HEK293 (cell line): ENCODE data around the gene EPHA2.
A peak's percentile ranks its signal among the peaks of the same experiment; 100 is the strongest.

ENCODE experiments used
- CTCF ChIA-PET: fragments of 350-600 bp; formaldehyde crosslinking; extraction: SDS; loops from one replicate; lab custom pipeline; 2021; ENCODE audit warnings: antibody characterized with exemption; lab: Yijun Ruan, JAX
- POLR2A ChIA-PET: fragments of 300-600 bp; formaldehyde crosslinking; extraction: SDS; loops from one replicate; lab custom pipeline; 2020; ENCODE audit warnings: antibody characterized with exemption, inconsistent platforms; lab: Yijun Ruan, JAX
- H3K27ac ChIP-seq: fragments of 200-500 bp; sonication (Bioruptor generic); 2 replicates; pipeline ENCODE4 v1.5.1; 2014; ENCODE audit warnings: low read depth, low read length, control low read depth, inconsistent platforms; ENCODE audit errors: extremely low read depth
- H3K36me3 ChIP-seq, 2 experiments: fragments of 200-500 bp in 1 of 2; sonication (Bioruptor generic) in 1 of 2; 1 replicate in 1 of 2; 2 replicates in 1 of 2; pipeline ENCODE4 v1.5.1; 2014 to 2017; ENCODE audit warnings: inconsistent platforms in 2 of 2, low read length in 2 of 2; ENCODE audit not compliant: control insufficient read depth in 2 of 2, insufficient read depth in 1 of 2
- H3K4me1 ChIP-seq: fragments of 200-500 bp; sonication (Bioruptor generic); 2 replicates; pipeline ENCODE4 v1.5.1; 2014; ENCODE audit warnings: mild to moderate bottlenecking, low read length, inconsistent platforms; ENCODE audit not compliant: control insufficient read depth, insufficient read depth
- H3K4me3 ChIP-seq: 2 replicates; pipeline ENCODE4 v1.5.1; 2011; ENCODE audit warnings: low read depth, mild to moderate bottlenecking, control low read depth, low read length, moderate library complexity
- H3K9me3 ChIP-seq: fragments of 200-500 bp; sonication (Bioruptor generic); 2 replicates; pipeline ENCODE4 v1.5.1; 2014; ENCODE audit warnings: low read depth, low read length, inconsistent platforms; ENCODE audit not compliant: control insufficient read depth, insufficient read depth
- BCL11B ChIP-seq: fragments of 450-650 bp; formaldehyde crosslinking; IDR thresholded peaks from 2 replicates; pipeline ENCODE4 v1.5.1; 2016; ENCODE audit warnings: low read depth, missing biosample characterization, missing genetic modification characterization
- HOXA7 ChIP-seq: sonication (generic); formaldehyde crosslinking; IDR thresholded peaks from 2 replicates; pipeline ENCODE4 v1.8.1; 2022; ENCODE audit warnings: missing genetic modification reagents, borderline replicate concordance
- MEIS1 ChIP-seq: sonication (generic); formaldehyde crosslinking; IDR thresholded peaks from 2 replicates; pipeline ENCODE4 v1.8.1; 2022; ENCODE audit warnings: missing genetic modification reagents, mild to moderate bottlenecking, borderline replicate concordance
- MYNN ChIP-seq: fragments of 450-650 bp; formaldehyde crosslinking; IDR thresholded peaks from 2 replicates; pipeline ENCODE4 v1.5.1; 2016; ENCODE audit warnings: missing biosample characterization, missing genetic modification characterization, borderline replicate concordance
- PRDM1 ChIP-seq: fragments of 450-650 bp; formaldehyde crosslinking; IDR thresholded peaks from 2 replicates; pipeline ENCODE4; 2016; ENCODE audit warnings: missing biosample characterization, missing genetic modification characterization
- SALL2 ChIP-seq: fragments of 450-650 bp; formaldehyde crosslinking; IDR thresholded peaks from 2 replicates; pipeline ENCODE4 v1.5.0; 2017; ENCODE audit warnings: missing biosample characterization, mild to moderate bottlenecking, missing genetic modification characterization, borderline replicate concordance
- ZEB2 ChIP-seq: fragments of 450-650 bp; formaldehyde crosslinking; IDR thresholded peaks from 2 replicates; pipeline ENCODE4 v1.5.1; 2016; ENCODE audit warnings: missing biosample characterization, missing genetic modification characterization
- ZFHX2 ChIP-seq: fragments of 450-650 bp; formaldehyde crosslinking; conservative IDR thresholded peaks from 2 replicates; pipeline ENCODE4 v1.5.1; 2016; ENCODE audit warnings: missing biosample characterization, missing genetic modification characterization
- ZIC2 ChIP-seq: fragments of 450-650 bp; formaldehyde crosslinking; IDR thresholded peaks from 2 replicates; pipeline ENCODE4 v1.5.1; 2016; ENCODE audit warnings: missing biosample characterization, missing genetic modification characterization
- ZNF121 ChIP-seq: fragments of 450-650 bp; formaldehyde crosslinking; IDR thresholded peaks from 2 replicates; pipeline ENCODE4 v1.5.1; 2016; ENCODE audit warnings: missing biosample characterization, missing genetic modification characterization
- ZNF146 ChIP-seq: fragments of 450-650 bp; formaldehyde crosslinking; IDR thresholded peaks from 2 replicates; pipeline ENCODE4 v1.5.1; 2016; ENCODE audit warnings: missing biosample characterization, missing genetic modification characterization
- ZNF239 ChIP-seq: fragments of 450-650 bp; formaldehyde crosslinking; IDR thresholded peaks from 2 replicates; pipeline ENCODE4 v1.5.1; 2016; ENCODE audit warnings: missing biosample characterization, missing genetic modification characterization
- ZNF302 ChIP-seq: fragments of 450-650 bp; formaldehyde crosslinking; IDR thresholded peaks from 2 replicates; pipeline ENCODE4 v1.5.1; 2016; ENCODE audit warnings: missing biosample characterization, missing genetic modification characterization, low read depth
- ZNF366 ChIP-seq: fragments of 450-650 bp; formaldehyde crosslinking; conservative IDR thresholded peaks from 2 replicates; pipeline ENCODE4 v1.5.1; 2016; ENCODE audit warnings: missing biosample characterization, missing genetic modification characterization
- ZNF404 ChIP-seq: fragments of 450-650 bp; formaldehyde crosslinking; IDR thresholded peaks from 2 replicates; pipeline ENCODE4 v1.5.1; 2017; ENCODE audit warnings: missing biosample characterization, missing genetic modification characterization
- ZNF449 ChIP-seq: fragments of 450-650 bp; formaldehyde crosslinking; IDR thresholded peaks from 2 replicates; pipeline ENCODE4 v1.5.1; 2017; ENCODE audit warnings: missing biosample characterization, mild to moderate bottlenecking, missing genetic modification characterization, moderate library complexity
- ZNF510 ChIP-seq: fragments of 450-650 bp; formaldehyde crosslinking; IDR thresholded peaks from 2 replicates; pipeline ENCODE4 v1.5.1; 2018; ENCODE audit warnings: mild to moderate bottlenecking, missing genetic modification characterization, missing biosample characterization; ENCODE audit not compliant: insufficient replicate concordance
- ZNF544 ChIP-seq: fragments of 450-650 bp; formaldehyde crosslinking; IDR thresholded peaks from 2 replicates; pipeline ENCODE4 v1.5.0; 2017; ENCODE audit warnings: missing biosample characterization, missing genetic modification characterization
- ZNF610 ChIP-seq: fragments of 450-650 bp; formaldehyde crosslinking; IDR thresholded peaks from 2 replicates; pipeline ENCODE4 v1.5.1; 2016; ENCODE audit warnings: missing biosample characterization, missing genetic modification characterization, borderline replicate concordance
- ZNF623 ChIP-seq: fragments of 450-650 bp; formaldehyde crosslinking; IDR thresholded peaks from 2 replicates; pipeline ENCODE4 v1.5.1; 2016; ENCODE audit warnings: missing biosample characterization, missing genetic modification characterization
- ZNF639 ChIP-seq: fragments of 450-650 bp; formaldehyde crosslinking; IDR thresholded peaks from 2 replicates; pipeline ENCODE4 v1.5.1; 2016; ENCODE audit warnings: missing biosample characterization, missing genetic modification characterization
- ZNF704 ChIP-seq: fragments of 450-650 bp; formaldehyde crosslinking; IDR thresholded peaks from 2 replicates; pipeline ENCODE4 v1.5.1; 2016; ENCODE audit warnings: missing biosample characterization, missing genetic modification characterization
- ZNF792 ChIP-seq: fragments of 450-650 bp; formaldehyde crosslinking; IDR thresholded peaks from 2 replicates; pipeline ENCODE4 v1.5.1; 2016; ENCODE audit warnings: missing biosample characterization, missing genetic modification characterization
- ZXDB ChIP-seq: fragments of 450-650 bp; formaldehyde crosslinking; IDR thresholded peaks from 2 replicates; pipeline ENCODE4 v1.5.1; 2016; ENCODE audit warnings: missing biosample characterization, missing genetic modification characterization

EPHA2 gene

DNA sequence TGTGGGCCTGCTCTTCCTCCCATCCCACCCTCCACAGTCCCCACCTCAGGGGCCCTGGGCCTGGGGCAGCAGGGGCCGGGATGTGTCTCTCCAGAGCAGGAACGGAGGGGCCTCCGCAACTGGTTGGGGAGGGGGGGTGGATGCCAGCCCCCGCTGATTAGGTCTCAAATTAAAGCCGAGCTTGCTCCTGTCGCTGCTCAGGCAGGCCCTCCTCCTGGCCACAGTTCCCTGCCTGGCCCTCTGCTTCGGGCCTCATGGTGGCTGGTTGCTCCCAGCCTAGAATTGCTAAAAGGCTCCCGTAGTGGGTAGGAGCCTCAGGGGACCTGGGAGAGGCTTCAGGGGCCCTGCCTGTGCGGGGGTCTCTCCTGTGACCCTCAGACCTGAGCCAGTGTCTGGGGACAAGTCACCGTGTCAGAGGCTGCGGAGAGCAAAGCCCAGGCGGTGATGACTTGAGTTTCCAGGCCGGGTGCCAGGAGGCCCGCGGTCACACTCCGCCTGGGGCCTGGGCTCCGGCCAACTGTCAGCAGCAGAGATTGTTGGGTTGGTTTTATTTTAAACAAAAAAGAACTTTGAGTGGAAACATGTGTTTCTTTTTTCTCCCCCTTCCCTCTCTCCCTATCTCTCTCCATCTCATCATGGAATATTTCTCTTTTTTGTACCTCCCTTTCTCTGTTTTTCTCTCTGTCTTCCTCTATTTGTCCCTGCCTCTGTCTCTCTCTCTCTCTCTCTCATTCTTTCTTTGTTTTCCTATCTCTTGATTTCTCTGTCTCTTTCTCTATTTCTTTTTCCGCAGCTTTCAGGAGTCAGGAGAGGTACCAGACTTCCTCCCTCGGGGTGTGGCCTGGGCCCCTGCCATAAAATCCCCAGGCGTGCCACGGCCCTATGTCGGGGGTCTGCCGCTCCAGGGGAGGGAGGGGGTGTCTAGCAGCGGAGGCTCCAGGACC lies 20.0 kb upstream of the EPHA2 start (continued):
- no peak for TF ChIP-seq ZNF239
- no peak for TF ChIP-seq ZNF610 (tag by site-specific recombination)
- no peak for TF ChIP-seq ZNF404 (tag by site-specific recombination)
- TF ChIP-seq ZNF704 (tag by site-specific recombination), result no peak
- TF ChIP-seq ZIC2 (tag by site-specific recombination), result peak; percentile 16
- peak; percentile 29; the same call in 1 of the 2 replicates for TF ChIP-seq ZXDB (tag by site-specific recombination)
- TF ChIP-seq ZNF510, result no peak
- TF ChIP-seq ZNF146 (tag by site-specific recombination), result no peak
- no peak for TF ChIP-seq HOXA7 (CRISPR knock-in tag)
- no peak for TF ChIP-seq ZNF792 (tag by site-specific recombination)
- no peak for TF ChIP-seq ZNF302 (tag by site-specific recombination)
- peak; percentile 94 for TF ChIP-seq PRDM1
- no peak for TF ChIP-seq ZNF623 (tag by site-specific recombination)
- TF ChIP-seq SALL2, result no peak
- TF ChIP-seq ZNF366, result peak; percentile 96
- TF ChIP-seq ZNF449 (tag by site-specific recombination), result peak; percentile 98
- TF ChIP-seq MEIS1 (CRISPR knock-in tag), result no peak
- no peak for TF ChIP-seq ZNF544 (tag by site-specific recombination)
- no peak for TF ChIP-seq MYNN (tag by site-specific recombination)
- no peak; the same call in none of the 2 replicates for TF ChIP-seq ZEB2

- Histone ChIP-seq H3K36me3 (no peaks in the 10 kb centered on the region), H3K27ac (peak overlapping the region; percentile 85; the same call in 1 of the 2 replicates), H3K4me3 (no peak overlapping the region), H3K9me3 (no peaks in the 10 kb centered on the region), H3K4me1 (peaks cover 10% of the 10 kb centered on the region)
- TF ChIP-seq ZNF121 (tag by site-specific recombination) (peak; percentile 14; the same call in 1 of the 2 replicates), BCL11B (tag by site-specific recombination) (no peak), ZFHX2 (tag by site-specific recombination) (0 out of 2 replicates have a peak, but pooled peaks have one; percentile 8), ZNF639 (tag by site-specific recombination) (no peak)
- POLR2A ChIA-PET, result interaction anchor here (0.6 to 4.1 kb wide), 6 partner anchors 11 to 36 kb away, joined by 3 to 18 read pairs (median 4); partner anchors contain the start of gene EPHA2
- CTCF ChIA-PET, result interaction anchor here (1.6 kb wide), 1 partner anchor 93 kb away, joined by 6 read pairs; no protein-coding TSS in a partner anchor
These were observed 19.2 kb upstream of the EPHA2 start for GRCh38 chr1:16174886-16175598.
